Lower lobe of right lung (tissue), 2 donors: Measurements from ENCODE around the gene HAUS2. TPM values are rescaled to one million over a fixed set of nuclear protein-coding genes. Genes with fewer than 3 reads are reported as not detected.

Experiments
- ATAC-seq, 2 donors: fragments of 200-7000 bp; cut with Tn5 transposase; one replicate each; pipeline ENCODE4 v1.9.1; 2020 to 2022; ENCODE audit warnings: mild to moderate bottlenecking in 2 of 2, moderate library complexity in 2 of 2
- DNase-seq: peaks from one replicate; pipeline ENCODE4 v3.0.0-alpha.2; 2020
- H3K27ac ChIP-seq: fragments of 200-600 bp; one replicate; pipeline ENCODE4 v1.8.0; 2022
- H3K27me3 ChIP-seq: fragments of 200-600 bp; one replicate; pipeline ENCODE4 v1.8.0; 2022; ENCODE audit warnings: low read depth
- H3K36me3 ChIP-seq: fragments of 200-600 bp; one replicate; pipeline ENCODE4 v1.8.0; 2022; ENCODE audit warnings: mild to moderate bottlenecking
- H3K4me1 ChIP-seq: fragments of 200-600 bp; one replicate; pipeline ENCODE4 v1.8.0; 2022
- H3K4me3 ChIP-seq: fragments of 200-600 bp; one replicate; pipeline ENCODE4 v1.8.0; 2022; ENCODE audit warnings: mild to moderate bottlenecking
- H3K9me3 ChIP-seq: fragments of 200-600 bp; one replicate; pipeline ENCODE4 v1.8.0; 2022
- CTCF ChIP-seq: fragments of 200-600 bp; IDR thresholded peaks from one replicate; pipeline ENCODE4 v1.8.0; 2022; ENCODE audit warnings: antibody characterized with exemption, mild to moderate bottlenecking
- intact Hi-C: fragments of 100-400 bp; cut with DNase I; formaldehyde crosslinking; loops from one replicate; pipeline ENCODE4 v1.11.0; 2022
- total RNA-seq: library from RNA; stranded (reverse); fragmentation: NEBNext Ultra II Directional; extraction: Animal tissue kit (Norgen Biotek cat#: 25700); gene quantifications from one replicate; pipeline ENCODE4 v1.2.1, GENCODE V29; 2021
- donor health status: DM: no; HTN: yes; CAD: no; lungs with severe emphysema.

The HAUS2 gene
- total RNA-seq, 1 donor from 2014 or later = 21.4 TPM

DNA sequence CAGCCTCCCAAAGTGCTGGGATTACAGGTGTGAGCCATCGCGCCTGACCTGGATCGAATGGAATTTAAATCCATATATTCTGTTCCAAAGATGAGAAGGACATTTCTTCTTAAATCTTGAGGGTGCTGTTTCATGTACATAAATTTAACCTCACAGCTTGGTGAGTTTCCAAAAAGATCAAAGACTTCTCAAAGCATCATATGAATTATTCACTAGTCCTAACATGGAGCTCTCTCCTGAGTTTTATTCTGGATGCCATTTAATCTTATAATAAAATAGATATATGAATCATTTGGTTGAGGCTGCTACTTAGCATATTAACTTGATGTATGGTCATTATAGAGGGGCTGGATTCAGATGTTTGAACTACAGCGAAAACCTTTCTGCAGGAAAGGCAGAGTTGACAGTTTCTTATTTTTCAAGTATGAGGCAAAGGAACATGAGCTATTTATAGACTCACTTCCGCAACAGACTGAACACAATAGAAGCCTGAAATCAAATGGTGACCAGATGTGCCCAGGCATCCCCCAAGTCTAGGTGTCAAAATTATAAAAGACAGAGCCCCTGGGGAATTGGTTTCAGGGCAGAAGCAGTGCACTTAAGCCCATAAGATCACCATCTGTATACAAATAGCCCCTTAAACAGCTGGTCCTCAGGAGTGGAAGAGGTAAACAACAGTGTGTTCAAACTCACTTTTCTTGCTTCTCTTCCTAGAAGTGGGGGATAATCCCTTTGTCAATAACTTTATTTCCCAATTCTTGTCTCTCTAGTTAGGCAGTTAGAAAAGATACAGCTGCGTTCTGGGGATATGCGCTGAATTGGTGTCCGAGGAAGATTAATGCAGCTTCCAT, 56.5 kb downstream of the HAUS2 start:
- intact Hi-C loops = no loop called here
- Histone ChIP-seq H3K36me3 (no peaks in the 10 kb centered on the region), H3K27me3 (no peaks in the 10 kb centered on the region), H3K4me3 (peak overlapping the region; percentile 3), H3K4me1 (peaks cover 56% of the 10 kb centered on the region), H3K27ac (peak overlapping the region; percentile 65), H3K9me3 (no peaks in the 10 kb centered on the region)
- peak; percentile 44 to 48 for ATAC-seq
- no peak for TF ChIP-seq CTCF
- DNase-seq = no peak

DNA sequence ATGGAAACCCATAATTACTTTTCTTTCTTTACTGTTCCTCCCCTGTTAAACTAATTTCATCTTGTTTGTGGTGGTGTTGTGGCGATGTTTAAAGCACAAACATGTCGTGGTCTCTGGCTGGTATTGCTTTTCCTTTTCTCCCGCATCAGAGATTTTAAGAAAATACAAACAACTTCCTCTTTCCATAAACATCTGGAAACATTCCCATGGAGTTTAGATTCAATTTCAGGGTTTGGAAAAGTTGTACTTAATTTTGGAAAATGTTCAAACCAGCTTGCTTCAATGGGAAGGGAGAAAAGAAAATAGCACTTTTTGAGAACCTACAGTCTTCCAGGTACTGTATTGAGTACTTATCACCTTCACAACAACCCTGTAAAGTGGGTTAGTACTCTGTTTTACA, 57.2 kb downstream of the HAUS2 start:
- H3K4me1 ChIP-seq = peaks cover 56% of the 10 kb centered on the region
- ATAC-seq = no peak
- intact Hi-C loops = no loop called here
- H3K4me3 ChIP-seq = no peak overlapping the region
- peak overlapping the region; percentile 65 for H3K27ac ChIP-seq
- no peaks in the 10 kb centered on the region for H3K36me3 ChIP-seq
- no peaks in the 10 kb centered on the region for H3K27me3 ChIP-seq
- no peaks in the 10 kb centered on the region for H3K9me3 ChIP-seq
- DNase-seq = no peak
- TF ChIP-seq CTCF = no peak

- no peak overlapping the region for H3K4me3 ChIP-seq
- DNase-seq (peak; percentile 56), ATAC-seq (peak; percentile 91 to 94)
- H3K27me3 ChIP-seq = no peaks in the 10 kb centered on the region
- H3K36me3 ChIP-seq = no peaks in the 10 kb centered on the region
- intact Hi-C loops = no loop called here
- no peaks in the 10 kb centered on the region for H3K9me3 ChIP-seq
- H3K27ac ChIP-seq = peak overlapping the region; percentile 12
- peaks cover 64% of the 10 kb centered on the region for H3K4me1 ChIP-seq
- no peak for TF ChIP-seq CTCF
These were observed 59.5 kb downstream of the HAUS2 start for GRCh38 chr15:42608110-42608531.

DNA sequence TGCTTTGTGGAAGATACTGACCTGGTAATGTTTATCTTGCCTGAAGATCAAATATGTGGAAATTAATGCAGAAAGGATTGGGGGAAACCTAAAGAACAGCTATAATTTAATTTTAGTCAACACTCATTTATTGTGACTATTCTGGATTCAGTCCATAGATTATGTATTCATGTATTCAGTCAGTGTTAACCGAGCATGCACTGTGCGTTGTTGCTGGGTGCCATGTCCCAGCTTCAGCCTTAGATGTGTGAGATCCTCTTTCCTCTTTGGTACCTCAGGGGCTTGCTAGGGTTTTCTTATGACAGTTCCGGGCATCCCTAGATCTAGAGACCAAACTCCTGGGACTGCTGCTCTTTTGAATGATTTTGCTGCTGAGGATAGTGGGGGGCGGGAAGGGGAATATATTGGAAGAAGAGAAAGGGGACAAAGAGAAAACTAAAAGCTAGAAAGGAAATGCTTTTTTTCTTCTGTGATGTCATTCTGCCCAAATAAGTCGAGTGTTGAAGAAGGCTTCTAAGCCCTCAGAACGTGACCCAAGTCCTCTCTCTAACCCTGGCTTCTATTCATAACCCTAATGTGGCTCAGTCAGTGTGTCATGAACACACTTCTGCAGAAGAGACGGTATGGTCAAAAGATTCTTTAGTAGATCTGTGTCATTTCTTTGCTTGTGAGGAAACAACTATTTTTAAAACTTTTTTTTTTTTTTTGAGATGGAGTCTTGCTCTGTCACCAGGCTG, 60.3 kb downstream of the HAUS2 start:
- Histone ChIP-seq H3K27me3 (no peaks in the 10 kb centered on the region), H3K36me3 (no peaks in the 10 kb centered on the region), H3K9me3 (no peaks in the 10 kb centered on the region), H3K4me3 (no peak overlapping the region), H3K4me1 (peaks cover 65% of the 10 kb centered on the region), H3K27ac (peak overlapping the region; percentile 12)
- intact Hi-C loops = no loop called here
- TF ChIP-seq CTCF = no peak
- ATAC-seq (no peak), DNase-seq (no peak)

DNA sequence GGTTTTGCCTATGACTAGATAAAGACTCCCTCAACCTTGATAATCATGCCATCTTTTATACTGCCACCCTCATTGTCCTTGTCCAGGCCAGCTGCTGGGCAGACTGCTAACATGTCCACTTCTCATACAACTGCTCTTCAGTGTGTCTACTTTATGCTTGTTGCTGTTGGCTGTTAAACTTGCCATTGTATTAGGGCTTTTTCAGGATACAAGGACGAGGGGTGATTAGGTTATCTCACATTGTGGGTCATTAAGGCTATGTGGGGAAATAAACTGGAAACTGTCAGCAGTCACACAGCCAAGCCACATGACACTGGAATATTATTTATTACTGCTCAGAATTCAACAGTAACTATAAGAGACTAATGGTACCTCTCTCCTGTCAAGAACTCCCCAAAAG, 62.9 kb downstream of the HAUS2 start:
- intact Hi-C loops = no loop called here
- TF ChIP-seq CTCF = no peak
- H3K27ac ChIP-seq = peak overlapping the region; percentile 52
- ATAC-seq = no peak
- no peak for DNase-seq
- H3K4me1 ChIP-seq = peaks cover 40% of the 10 kb centered on the region
- H3K27me3 ChIP-seq = no peaks in the 10 kb centered on the region
- no peak overlapping the region for H3K4me3 ChIP-seq
- H3K36me3 ChIP-seq = no peaks in the 10 kb centered on the region
- H3K9me3 ChIP-seq = no peaks in the 10 kb centered on the region
